GM21526 (cell line): ENCODE measurements around the gene DPYSL4.
"Not testable (repeated sequence)": the region's sequence is repeated elsewhere in the genome, so short reads cannot be mapped to it uniquely, and the experiment has no call there.

Experiments used
- ATAC-seq: cut with Tn5 transposase; IDR thresholded peaks from one replicate; pipeline ENCODE4 v1.9.1; 2021; ENCODE audit warnings: moderate library complexity; ENCODE audit not compliant: unreplicated experiment, low FRiP score

DPYSL4 gene

GRCh38 chr10:132149271-132149670 lies 37.5 kb upstream of the DPYSL4 start:
- ATAC-seq = no peak

- ATAC-seq = no peak
Observed at GRCh38 chr10:132149917-132150316, 36.8 kb upstream of the DPYSL4 start.

GRCh38 chr10:132150777-132151176 lies 36.0 kb upstream of the DPYSL4 start:
- ATAC-seq = no peak

GRCh38 chr10:132151286-132151950 lies 35.3 kb upstream of the DPYSL4 start:
- ATAC-seq = no peak

- no peak for ATAC-seq
Observed at GRCh38 chr10:132151951-132152505, 34.7 kb upstream of the DPYSL4 start.

- no peak for ATAC-seq
Observed at GRCh38 chr10:132152896-132153580, 33.7 kb upstream of the DPYSL4 start.

DNA sequence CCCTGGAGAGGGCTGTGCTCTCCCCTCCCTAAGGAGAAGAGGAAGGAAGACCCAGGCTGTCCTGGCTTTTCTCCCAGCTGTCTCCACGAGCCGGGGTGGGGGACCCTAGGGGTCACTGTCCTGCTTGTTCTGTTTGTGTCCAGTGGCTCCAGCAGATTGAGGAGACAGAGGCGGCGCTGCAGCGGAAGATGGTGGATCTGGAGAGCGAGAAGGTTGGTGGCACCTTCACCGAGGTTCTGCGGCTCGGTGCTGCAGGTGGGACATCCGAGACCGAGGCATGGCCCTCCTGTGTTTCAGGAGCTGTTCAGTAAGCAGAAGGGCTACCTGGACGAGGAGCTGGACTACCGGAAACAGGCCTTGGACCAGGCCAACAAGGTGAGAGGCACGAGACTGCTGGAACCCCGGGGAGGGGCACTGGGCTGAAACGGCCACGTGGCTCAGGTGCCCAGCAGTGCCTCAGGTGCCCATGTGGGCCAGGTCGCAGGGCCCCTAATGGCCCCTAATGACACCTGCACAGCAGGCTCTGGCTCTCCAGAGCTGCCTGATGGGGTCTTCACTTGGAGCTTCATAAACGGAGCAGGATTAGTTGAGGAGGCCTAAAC lies 33.0 kb upstream of the DPYSL4 start:
- no peak for ATAC-seq

DNA sequence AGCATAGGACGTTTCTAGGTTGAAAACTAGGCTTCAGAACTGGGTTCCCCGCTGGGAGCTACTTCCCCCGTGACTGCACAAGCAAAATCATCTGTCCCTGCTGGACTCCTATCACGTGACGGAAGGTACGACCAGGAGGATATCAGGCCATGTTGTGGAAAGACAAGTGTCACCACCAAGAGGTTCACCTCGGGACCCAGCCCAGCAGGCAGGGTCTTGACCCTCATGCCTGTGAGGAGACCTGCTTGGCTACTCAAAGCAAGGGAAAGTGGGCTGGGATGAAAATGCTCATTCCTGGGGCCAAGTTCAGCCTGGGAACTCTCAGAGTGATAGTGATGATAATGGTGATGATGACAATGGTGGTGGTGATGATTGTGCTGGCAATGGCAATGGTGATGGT lies 32.3 kb upstream of the DPYSL4 start:
- ATAC-seq = no peak

DNA sequence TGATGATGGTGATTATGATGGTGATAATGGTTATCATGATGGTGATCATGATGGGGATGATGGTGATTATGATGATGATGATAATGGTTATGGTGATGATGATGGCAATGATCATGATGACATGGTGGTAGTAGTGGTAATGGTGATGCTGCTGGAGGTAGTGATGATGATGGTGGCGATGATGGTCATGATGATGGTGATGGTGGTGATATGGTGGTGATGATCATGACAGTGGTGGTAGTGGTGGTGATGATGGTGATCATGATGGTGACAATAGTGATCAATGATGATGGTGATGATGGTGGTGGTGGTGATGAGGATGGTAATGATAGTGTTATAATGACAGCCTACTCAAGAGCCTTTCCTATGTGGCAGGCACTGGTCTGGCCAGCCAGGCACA lies 31.8 kb upstream of the DPYSL4 start:
- no peak for ATAC-seq

GRCh38 chr10:132155723-132156381 lies 30.9 kb upstream of the DPYSL4 start:
- no peak for ATAC-seq

- ATAC-seq = no peak
Observed at GRCh38 chr10:132156382-132156781, 30.4 kb upstream of the DPYSL4 start.

DNA sequence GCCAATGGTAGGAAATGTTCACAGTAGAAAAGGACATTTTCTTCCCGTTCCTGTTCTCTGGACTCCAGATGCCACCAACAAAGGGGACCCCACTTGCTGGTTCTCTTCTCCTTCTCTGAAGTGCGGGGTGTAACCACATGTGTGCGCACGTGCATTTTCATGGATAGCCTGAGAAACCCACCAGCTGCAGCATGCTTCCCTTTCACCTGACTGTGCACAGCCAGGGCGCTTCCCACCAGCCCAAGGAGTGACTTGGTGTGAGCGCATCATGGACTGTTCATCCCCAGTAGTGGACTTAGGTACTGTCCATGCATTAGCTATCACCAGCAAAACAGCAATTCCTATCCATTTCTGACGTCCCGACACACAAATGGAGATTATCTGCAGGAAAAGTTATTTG lies 29.6 kb upstream of the DPYSL4 start:
- no peak for ATAC-seq

DNA sequence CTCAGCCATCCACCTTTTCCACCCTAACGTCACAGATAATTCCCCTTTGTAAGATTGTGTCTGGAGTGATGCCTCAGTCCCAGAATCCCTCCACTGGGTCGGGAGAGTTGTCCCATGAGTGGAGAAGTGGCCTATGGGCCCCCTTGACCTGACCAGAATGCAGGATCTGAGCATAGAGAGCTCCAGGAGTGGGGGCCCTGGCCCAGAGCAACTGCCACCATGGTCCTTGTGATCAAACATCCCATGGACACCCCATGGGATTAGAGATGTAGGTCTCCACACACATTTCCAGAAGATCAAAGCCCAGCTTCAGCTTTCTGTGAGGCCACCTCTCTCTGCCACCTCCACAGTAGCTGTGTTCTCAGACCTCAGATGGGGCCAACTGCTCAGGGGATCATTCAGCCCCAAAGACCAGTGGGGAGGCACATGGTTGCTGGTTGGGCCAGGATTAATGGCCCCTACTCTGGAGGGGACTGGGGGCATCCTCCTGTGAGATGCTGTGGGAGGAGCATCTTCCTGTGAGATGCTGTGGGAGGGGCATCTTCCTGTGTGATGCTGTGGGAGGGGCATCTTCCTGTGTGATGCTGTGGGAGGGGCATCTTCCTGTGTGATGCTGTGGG lies 28.5 kb upstream of the DPYSL4 start:
- no peak for ATAC-seq

DNA sequence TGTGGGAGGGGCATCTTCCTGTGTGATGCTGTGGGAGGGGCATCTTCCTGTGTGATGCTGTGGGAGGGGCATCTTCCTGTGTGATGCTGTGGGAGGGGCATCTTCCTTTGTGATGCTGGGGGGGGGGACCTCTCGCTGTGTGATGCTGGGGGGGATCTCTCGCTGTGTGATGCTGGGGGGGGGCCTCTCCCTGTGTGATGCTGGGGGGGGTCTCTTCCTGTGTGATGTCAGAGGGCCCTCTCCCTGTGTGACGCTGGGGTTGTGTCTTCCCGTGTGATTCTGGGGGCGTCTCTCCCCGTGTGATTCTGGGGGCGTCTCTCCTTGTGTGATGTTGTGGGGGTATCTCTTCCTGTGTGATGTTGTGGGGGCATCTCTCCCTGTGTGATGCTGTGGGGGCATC lies 27.9 kb upstream of the DPYSL4 start:
- ATAC-seq = no peak

DNA sequence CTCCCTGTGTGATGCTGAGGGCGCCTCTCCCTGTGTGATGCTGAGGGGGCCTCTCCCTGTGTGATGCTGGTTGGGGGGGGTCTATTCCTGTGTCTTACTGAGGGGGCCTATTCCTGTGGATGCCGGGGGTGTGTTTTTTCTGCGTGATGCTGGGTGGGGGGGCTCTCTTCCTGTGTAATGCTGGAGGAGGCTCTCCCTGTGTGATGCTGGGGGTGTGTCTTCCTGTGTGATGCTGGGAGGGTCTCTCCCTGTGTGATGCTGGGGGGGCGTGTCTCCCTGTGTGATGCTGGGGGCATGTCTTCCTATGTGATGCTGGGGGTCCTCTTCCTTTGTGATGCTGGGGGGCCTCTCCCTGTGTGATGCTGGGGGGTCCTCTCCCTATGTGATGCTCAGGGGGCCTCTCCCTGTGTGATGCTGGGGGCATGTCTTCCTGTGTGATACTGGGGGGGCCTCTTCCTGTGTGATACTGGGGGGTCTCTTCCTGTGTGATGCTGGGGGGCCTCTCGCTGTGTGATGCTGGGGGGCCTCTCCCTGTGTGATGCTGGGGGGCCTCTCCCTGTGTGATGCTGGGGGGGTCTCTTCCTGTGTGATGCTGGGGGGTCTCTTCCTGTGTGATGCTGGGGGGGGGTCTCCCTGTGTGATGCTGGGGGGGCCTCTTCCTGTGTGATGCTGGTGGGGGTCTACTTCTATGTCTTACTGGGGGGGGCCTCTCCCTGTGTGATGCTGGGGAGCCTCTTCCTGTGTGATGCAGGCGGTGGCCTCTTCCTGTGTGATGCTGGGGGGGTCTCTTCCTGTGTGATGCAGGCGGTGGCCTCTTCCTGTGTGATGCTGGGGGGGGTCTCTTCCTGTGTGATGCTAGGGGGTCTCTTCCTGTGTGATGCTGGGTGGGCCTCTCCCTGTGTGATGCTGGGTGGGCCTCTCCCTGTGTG lies 27.2 kb upstream of the DPYSL4 start:
- not testable (repeated sequence) for ATAC-seq

DNA sequence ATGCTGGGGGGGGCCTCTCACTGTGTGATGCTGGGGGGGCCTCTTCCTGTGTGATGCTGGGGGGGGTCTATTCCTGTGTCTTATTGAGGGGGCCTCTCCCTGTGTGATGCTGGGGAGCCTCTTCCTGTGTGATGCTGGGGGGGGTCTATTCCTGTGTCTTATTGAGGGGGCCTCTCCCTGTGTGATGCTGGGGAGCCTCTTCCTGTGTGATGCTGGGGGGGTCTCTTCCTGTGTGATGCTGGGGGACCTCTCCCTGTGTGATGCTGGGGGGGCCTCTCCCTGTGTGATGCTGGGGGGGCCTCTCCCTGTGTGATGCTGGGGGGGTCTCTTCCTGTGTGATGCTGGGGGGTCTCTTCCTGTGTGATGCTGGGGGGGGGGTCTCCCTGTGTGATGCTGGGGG lies 26.5 kb upstream of the DPYSL4 start:
- ATAC-seq = not testable (repeated sequence)

- ATAC-seq = not testable (repeated sequence)
Observed at GRCh38 chr10:132160834-132161622, 25.7 kb upstream of the DPYSL4 start.

DNA sequence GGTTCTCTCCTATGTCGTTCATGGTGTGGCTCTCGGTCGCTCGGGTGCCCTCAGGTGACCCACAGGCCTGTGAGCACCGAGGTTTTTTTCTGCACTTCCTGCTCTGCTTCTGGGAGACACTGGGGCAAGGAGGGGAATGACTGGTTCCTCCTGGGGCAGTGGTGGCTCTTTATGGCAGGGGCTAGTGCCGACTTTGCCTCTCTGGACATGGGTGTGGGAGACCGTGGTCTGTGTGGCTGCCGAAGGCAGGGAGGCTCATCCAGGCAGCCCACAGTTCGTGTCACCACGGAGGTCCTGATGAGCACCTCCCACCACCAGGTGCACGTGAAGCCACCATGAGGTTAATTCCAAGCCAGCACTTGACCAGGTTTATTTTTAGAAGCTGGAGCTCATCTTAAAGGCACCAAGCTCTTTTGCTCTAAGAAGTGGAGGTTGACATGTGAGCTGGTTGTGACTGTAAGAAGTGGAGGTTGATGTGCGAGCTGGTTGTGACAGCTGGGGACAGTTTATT lies 24.7 kb upstream of the DPYSL4 start:
- ATAC-seq = no peak
